GM12872 (cell line): ENCODE data around the gene OSBPL8.

Source experiments
- TF ChIP-seq, protein P1 (sequence below): IDR thresholded peaks from 3 replicates; pipeline ENCODE4 v1.5.1; 2011; ENCODE audit warnings: low read depth, mild to moderate bottlenecking, low read length, moderate library complexity; ENCODE audit not compliant: insufficient read depth

Gene OSBPL8

DNA sequence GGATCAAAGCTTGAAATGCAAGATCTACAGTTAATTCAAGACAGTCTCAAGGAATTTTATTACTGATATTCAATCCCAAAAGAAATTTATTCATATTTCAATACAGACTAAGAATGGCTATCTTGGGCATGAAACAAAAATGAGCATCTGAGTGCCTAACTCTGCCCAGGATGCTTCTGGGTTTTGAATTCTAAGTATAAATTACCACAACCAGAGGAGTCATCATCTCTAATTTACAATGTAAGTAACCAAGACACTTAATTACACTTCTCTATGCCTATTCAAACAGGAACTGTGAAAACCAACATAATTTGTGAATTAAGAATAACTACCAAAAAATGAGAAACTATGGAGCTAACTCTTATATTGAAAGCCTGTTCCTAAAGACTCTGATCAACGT, 14.1 kb downstream of the OSBPL8 start:
- TF ChIP-seq, protein P1, sequence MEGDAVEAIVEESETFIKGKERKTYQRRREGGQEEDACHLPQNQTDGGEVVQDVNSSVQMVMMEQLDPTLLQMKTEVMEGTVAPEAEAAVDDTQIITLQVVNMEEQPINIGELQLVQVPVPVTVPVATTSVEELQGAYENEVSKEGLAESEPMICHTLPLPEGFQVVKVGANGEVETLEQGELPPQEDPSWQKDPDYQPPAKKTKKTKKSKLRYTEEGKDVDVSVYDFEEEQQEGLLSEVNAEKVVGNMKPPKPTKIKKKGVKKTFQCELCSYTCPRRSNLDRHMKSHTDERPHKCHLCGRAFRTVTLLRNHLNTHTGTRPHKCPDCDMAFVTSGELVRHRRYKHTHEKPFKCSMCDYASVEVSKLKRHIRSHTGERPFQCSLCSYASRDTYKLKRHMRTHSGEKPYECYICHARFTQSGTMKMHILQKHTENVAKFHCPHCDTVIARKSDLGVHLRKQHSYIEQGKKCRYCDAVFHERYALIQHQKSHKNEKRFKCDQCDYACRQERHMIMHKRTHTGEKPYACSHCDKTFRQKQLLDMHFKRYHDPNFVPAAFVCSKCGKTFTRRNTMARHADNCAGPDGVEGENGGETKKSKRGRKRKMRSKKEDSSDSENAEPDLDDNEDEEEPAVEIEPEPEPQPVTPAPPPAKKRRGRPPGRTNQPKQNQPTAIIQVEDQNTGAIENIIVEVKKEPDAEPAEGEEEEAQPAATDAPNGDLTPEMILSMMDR, result no peak

GRCh38 chr12:76544601-76545261, 14.8 kb downstream of the OSBPL8 start:
- TF ChIP-seq, protein P1, result no peak

DNA sequence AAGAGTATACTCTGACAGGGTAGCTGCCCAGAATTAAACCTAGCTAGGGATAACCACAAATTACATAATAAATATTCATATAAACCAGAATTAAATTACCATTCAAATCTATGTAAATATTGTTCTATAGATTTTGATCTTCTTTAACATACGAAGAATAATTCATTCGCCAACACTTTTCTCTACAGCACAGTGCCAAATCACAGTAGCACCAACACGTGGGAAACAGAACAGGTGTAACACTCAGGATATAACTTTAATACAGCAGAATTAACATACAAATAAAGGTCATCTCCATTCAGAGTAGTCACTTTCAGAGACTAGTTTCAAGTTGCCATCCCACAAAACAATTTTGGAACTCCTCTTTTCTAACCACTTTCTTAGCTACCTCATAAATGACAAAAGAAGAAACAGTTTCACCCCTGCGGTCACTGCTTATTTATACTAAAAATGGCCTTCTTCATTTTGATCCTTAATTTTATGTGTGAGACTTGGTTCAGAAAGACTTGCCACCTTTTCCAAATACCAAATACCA, 15.7 kb downstream of the OSBPL8 start:
- TF ChIP-seq, protein P1, result no peak

DNA sequence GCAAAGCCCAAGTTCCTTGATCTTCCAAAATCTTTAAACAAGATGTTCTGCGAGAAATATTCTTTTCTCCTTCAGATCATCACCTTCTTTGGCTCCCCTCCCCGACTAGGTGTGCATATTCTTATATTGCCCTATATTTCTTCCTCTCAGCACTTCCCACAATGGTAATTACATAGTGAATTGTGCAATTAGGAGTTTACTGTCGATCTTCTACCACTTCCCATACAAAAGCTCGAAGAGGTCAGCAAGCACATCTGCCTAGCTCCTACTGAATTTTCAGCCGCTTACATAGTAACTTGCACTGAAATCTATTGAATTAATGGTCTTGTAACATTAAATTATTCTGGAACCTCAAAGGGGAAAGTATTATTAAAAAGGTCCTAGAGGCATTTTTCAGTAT, 16.7 kb downstream of the OSBPL8 start:
- TF ChIP-seq, protein P1, result no peak

DNA sequence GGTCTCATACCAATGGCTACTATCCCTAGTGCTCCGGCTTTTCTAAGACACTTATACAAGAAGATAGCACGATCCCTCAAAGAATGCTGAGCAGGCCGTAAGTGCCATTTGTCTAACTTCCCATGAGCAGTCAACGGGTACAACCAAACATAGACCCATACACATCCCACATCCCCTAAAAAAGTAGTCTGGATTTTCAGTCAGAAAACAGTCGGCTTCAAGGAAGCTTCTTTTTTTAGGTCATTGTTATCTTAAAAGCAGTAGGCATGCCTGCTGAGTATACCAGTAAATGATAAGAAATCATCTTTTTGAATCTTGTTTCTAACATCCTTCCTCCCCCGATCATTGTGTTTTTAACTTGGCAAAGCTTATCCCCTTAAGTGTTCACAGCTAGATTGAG, 19.8 kb downstream of the OSBPL8 start:
- TF ChIP-seq, protein P1, result no peak

GRCh38 chr12:76537923-76538322, 21.6 kb downstream of the OSBPL8 start:
- TF ChIP-seq, protein P1, result no peak

DNA sequence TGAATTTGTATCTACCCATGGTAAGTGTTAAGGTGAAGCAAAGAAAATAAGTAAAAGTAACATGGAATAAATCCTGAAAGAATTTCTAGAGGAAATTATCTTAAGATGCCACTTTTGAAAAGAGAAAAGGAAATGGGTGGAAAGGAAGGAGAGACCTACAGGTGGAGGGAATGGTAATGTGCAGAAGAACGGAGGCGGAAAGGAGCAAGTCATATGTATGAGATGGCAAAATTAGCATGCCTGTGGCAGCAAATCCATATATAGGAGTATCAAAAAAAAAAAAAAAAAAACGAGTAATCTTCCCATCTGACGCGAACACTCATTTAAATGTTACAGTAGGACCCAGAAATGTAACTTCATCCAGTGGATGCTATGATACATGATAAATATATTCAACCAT, 23.0 kb downstream of the OSBPL8 start:
- TF ChIP-seq, protein P1, result no peak
